ENCODE results near the gene SEC24B. TPM values are rescaled to one million over a fixed set of nuclear protein-coding genes. Genes with fewer than 3 reads are reported as not detected.
"Not testable (repeated sequence)": the region's sequence is repeated elsewhere in the genome, so short reads cannot be mapped to it uniquely, and the experiment has no call there.

Gene SEC24B
- total RNA-seq, 1 experiment from 2014 or later = 29.0 TPM

- TF ChIP-seq CTCF (IDR thresholded peaks at IDR 0.05; ENCODE audit: insufficient read depth in 1 of 2, low read depth in 1 of 2, low read length in 1 of 2, severe bottlenecking in 1 of 2, unreplicated experiment in 1 of 2) = no peak
- H3K9me3 Mint-ChIP-seq (ENCODE audit: unreplicated experiment) = no peaks in the 10 kb centered on the region
Observed at GRCh38 chr4:109574931-109575804, 141.6 kb downstream of the SEC24B start.

GRCh38 chr4:109576462-109576861 lies 142.8 kb downstream of the SEC24B start:
- Mint-ChIP-seq H3K27ac (ENCODE audit: unreplicated experiment) (no peak overlapping the region), H3K4me1 (ENCODE audit: low read depth, unreplicated experiment) (no peaks in the 10 kb centered on the region), H3K36me3 (ENCODE audit: insufficient read depth, unreplicated experiment) (no peaks in the 10 kb centered on the region), H3K4me3 (ENCODE audit: unreplicated experiment) (no peak overlapping the region), H3K27me3 (ENCODE audit: insufficient read depth, unreplicated experiment) (peaks cover 3% of the 10 kb centered on the region), H3K9me3 (ENCODE audit: unreplicated experiment) (no peaks in the 10 kb centered on the region)
- ChIA-PET CTCF (no interaction called here), POLR2A (no interaction called here)
- no TSS peak for BruUV-seq (replicated peaks)
- H3K9me3 ChIP-seq = no peaks in the 10 kb centered on the region
- no peak for DNase-seq
- intact Hi-C loops (cut with micrococcal nuclease; ENCODE audit: unreplicated experiment) = no loop called here
- no peak for TF ChIP-seq CTCF (IDR thresholded peaks at IDR 0.05; ENCODE audit: insufficient read depth in 1 of 2, low read depth in 1 of 2, low read length in 1 of 2, severe bottlenecking in 1 of 2, unreplicated experiment in 1 of 2)
- H3K4me3 ChIP-seq (ENCODE audit: low read depth, low read length) = no peak overlapping the region
- no peaks in the 10 kb centered on the region for H3K4me1 ChIP-seq
- no peaks in the 10 kb centered on the region for H3K36me3 ChIP-seq (ENCODE audit: control insufficient read depth, insufficient read depth, low read length)
- no peaks in the 10 kb centered on the region for H3K27me3 ChIP-seq (replicated peaks; ENCODE audit: control insufficient read depth, insufficient read depth, low read length)

More at GRCh38 chr4:109574931-109575804, 141.6 kb downstream of the SEC24B start:
- Mint-ChIP-seq H3K27me3 (ENCODE audit: insufficient read depth, unreplicated experiment) (peaks cover 3% of the 10 kb centered on the region), H3K27ac (ENCODE audit: unreplicated experiment) (no peak overlapping the region), H3K4me3 (ENCODE audit: unreplicated experiment) (no peak overlapping the region), H3K4me1 (ENCODE audit: low read depth, unreplicated experiment) (no peaks in the 10 kb centered on the region), H3K36me3 (ENCODE audit: insufficient read depth, unreplicated experiment) (no peaks in the 10 kb centered on the region)
- no peaks in the 10 kb centered on the region for H3K9me3 ChIP-seq
- DNase-seq = no peak
- H3K27me3 ChIP-seq (replicated peaks; ENCODE audit: control insufficient read depth, insufficient read depth, low read length) = no peaks in the 10 kb centered on the region
- BruUV-seq (replicated peaks) = no TSS peak
- no peaks in the 10 kb centered on the region for H3K4me1 ChIP-seq
- POLR2A ChIA-PET = no interaction called here
- intact Hi-C loops (cut with micrococcal nuclease; ENCODE audit: unreplicated experiment) = loop anchor here (1.0 kb wide), 2 partner anchors 148 to 153 kb away; no protein-coding TSS in a partner anchor
- CTCF ChIA-PET = interaction anchor here (0.6 kb wide), 1 partner anchor 136 kb away, joined by 8 read pairs; no protein-coding TSS in a partner anchor
- H3K36me3 ChIP-seq (ENCODE audit: control insufficient read depth, insufficient read depth, low read length) = no peaks in the 10 kb centered on the region
- H3K4me3 ChIP-seq (ENCODE audit: low read depth, low read length) = no peak overlapping the region

- CTCF ChIA-PET = no interaction called here
- no TSS peak for BruUV-seq (replicated peaks)
Observed at GRCh38 chr4:109578846-109579245, 145.2 kb downstream of the SEC24B start.

GRCh38 chr4:109579997-109580396 lies 146.4 kb downstream of the SEC24B start:
- BruUV-seq (replicated peaks); H3K4me3 Mint-ChIP-seq (ENCODE audit: unreplicated experiment); CTCF ChIA-PET; H3K4me1 ChIP-seq; H3K36me3 Mint-ChIP-seq (ENCODE audit: insufficient read depth, unreplicated experiment); H3K27ac Mint-ChIP-seq (ENCODE audit: unreplicated experiment); H3K9me3 ChIP-seq; H3K4me1 Mint-ChIP-seq (ENCODE audit: low read depth, unreplicated experiment); H3K4me3 ChIP-seq (ENCODE audit: low read depth, low read length); DNase-seq; POLR2A ChIA-PET; intact Hi-C loops (cut with micrococcal nuclease; ENCODE audit: unreplicated experiment); H3K36me3 ChIP-seq (ENCODE audit: control insufficient read depth, insufficient read depth, low read length); H3K27me3 Mint-ChIP-seq (ENCODE audit: insufficient read depth, unreplicated experiment); H3K9me3 Mint-ChIP-seq (ENCODE audit: unreplicated experiment); H3K27me3 ChIP-seq (replicated peaks; ENCODE audit: control insufficient read depth, insufficient read depth, low read length): not testable (repeated sequence)

More at GRCh38 chr4:109578846-109579245, 145.2 kb downstream of the SEC24B start:
- H3K4me3 ChIP-seq (ENCODE audit: low read depth, low read length) = no peak overlapping the region
- Mint-ChIP-seq H3K36me3 (ENCODE audit: insufficient read depth, unreplicated experiment) (no peaks in the 10 kb centered on the region), H3K4me1 (ENCODE audit: low read depth, unreplicated experiment) (no peaks in the 10 kb centered on the region), H3K27ac (ENCODE audit: unreplicated experiment) (no peak overlapping the region), H3K9me3 (ENCODE audit: unreplicated experiment) (no peaks in the 10 kb centered on the region), H3K4me3 (ENCODE audit: unreplicated experiment) (no peak overlapping the region), H3K27me3 (ENCODE audit: insufficient read depth, unreplicated experiment) (peaks cover 3% of the 10 kb centered on the region)
- H3K27me3 ChIP-seq (replicated peaks; ENCODE audit: control insufficient read depth, insufficient read depth, low read length) = no peaks in the 10 kb centered on the region
- POLR2A ChIA-PET = no interaction called here
- no peaks in the 10 kb centered on the region for H3K4me1 ChIP-seq
- intact Hi-C loops (cut with micrococcal nuclease; ENCODE audit: unreplicated experiment) = no loop called here
- no peaks in the 10 kb centered on the region for H3K36me3 ChIP-seq (ENCODE audit: control insufficient read depth, insufficient read depth, low read length)
- DNase-seq = no peak
- H3K9me3 ChIP-seq = no peaks in the 10 kb centered on the region
- no peak for TF ChIP-seq CTCF (IDR thresholded peaks at IDR 0.05; ENCODE audit: insufficient read depth in 1 of 2, low read depth in 1 of 2, low read length in 1 of 2, severe bottlenecking in 1 of 2, unreplicated experiment in 1 of 2)
